NB4 (cell line): Measurements from ENCODE around the gene UNC5B.
A peak's percentile ranks its signal among the peaks of the same experiment; 100 is the strongest.

Experiments used
- DNase-seq: peaks from one replicate; pipeline ENCODE4 v3.0.0; 2010; ENCODE audit warnings: low read depth
- H3K4me3 ChIP-seq: one replicate; pipeline ENCODE4 v1.5.1; 2011; ENCODE audit warnings: mild to moderate bottlenecking, low read depth, low read length, moderate library complexity
- MYC ChIP-seq: IDR thresholded peaks from 2 replicates; pipeline ENCODE4 v1.6.1; 2011; ENCODE audit warnings: low read depth, low read length
- POLR2A ChIP-seq: IDR thresholded peaks from 2 replicates; pipeline ENCODE4 v1.6.1; 2011; ENCODE audit warnings: mild to moderate bottlenecking; ENCODE audit not compliant: insufficient read length; ENCODE audit errors: extremely low read depth
- TF ChIP-seq, protein P1 (sequence below): IDR thresholded peaks from one replicate; pipeline ENCODE4 v1.5.1; 2012; ENCODE audit warnings: low read depth, low read length
- TF ChIP-seq, protein P2 (sequence below): IDR thresholded peaks from 2 replicates; pipeline ENCODE4 v1.6.1; 2011; ENCODE audit warnings: low read depth, low read length

Gene UNC5B

DNA sequence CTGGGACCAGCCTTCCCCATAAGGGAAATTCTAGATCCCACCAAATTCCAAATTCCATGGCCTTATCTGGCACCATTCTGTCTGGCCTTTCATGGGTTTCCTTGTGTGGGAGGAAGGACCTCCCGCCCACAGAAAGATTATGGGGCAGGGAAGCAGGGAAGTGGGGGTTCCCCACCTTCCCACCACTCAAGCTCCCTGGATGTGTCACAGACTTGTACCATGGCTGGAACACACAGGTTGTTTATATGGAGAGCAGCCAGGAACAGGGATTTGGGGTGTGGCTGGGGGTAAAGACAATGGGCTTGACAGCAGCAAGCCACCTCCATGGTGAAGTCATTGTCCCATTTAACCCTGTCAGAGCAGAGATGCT, 18.3 kb downstream of the UNC5B start:
- DNase-seq, result no peak
- TF ChIP-seq MYC (no peak), POLR2A (no peak)
- TF ChIP-seq, protein P1, sequence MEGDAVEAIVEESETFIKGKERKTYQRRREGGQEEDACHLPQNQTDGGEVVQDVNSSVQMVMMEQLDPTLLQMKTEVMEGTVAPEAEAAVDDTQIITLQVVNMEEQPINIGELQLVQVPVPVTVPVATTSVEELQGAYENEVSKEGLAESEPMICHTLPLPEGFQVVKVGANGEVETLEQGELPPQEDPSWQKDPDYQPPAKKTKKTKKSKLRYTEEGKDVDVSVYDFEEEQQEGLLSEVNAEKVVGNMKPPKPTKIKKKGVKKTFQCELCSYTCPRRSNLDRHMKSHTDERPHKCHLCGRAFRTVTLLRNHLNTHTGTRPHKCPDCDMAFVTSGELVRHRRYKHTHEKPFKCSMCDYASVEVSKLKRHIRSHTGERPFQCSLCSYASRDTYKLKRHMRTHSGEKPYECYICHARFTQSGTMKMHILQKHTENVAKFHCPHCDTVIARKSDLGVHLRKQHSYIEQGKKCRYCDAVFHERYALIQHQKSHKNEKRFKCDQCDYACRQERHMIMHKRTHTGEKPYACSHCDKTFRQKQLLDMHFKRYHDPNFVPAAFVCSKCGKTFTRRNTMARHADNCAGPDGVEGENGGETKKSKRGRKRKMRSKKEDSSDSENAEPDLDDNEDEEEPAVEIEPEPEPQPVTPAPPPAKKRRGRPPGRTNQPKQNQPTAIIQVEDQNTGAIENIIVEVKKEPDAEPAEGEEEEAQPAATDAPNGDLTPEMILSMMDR, result no peak
- TF ChIP-seq, protein P2, sequence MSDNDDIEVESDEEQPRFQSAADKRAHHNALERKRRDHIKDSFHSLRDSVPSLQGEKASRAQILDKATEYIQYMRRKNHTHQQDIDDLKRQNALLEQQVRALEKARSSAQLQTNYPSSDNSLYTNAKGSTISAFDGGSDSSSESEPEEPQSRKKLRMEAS, result no peak
- no peak overlapping the region for H3K4me3 ChIP-seq

DNA sequence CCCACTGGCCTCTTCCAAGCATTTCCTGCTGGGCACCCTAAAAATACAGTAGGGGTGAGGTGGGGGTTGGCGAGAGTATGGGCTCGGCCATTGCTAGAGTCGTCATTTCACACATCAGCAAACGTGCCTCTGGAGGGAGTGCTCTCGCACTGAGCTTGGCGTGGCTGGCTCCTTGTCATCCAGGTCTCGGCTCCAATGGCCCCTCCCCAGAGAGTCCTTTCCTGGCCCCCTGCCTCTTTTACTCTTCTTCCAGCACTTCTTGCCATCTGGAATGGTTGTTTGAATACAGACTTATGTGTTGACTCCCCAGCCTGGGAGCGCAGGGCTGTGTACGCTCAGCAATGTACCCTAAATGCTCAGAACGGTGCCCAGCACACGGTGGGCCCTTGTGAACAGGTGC, 18.8 kb downstream of the UNC5B start:
- no peak overlapping the region for H3K4me3 ChIP-seq
- TF ChIP-seq, protein P1, result no peak
- TF ChIP-seq MYC (no peak), POLR2A (no peak)
- TF ChIP-seq, protein P2, result no peak
- no peak for DNase-seq

DNA sequence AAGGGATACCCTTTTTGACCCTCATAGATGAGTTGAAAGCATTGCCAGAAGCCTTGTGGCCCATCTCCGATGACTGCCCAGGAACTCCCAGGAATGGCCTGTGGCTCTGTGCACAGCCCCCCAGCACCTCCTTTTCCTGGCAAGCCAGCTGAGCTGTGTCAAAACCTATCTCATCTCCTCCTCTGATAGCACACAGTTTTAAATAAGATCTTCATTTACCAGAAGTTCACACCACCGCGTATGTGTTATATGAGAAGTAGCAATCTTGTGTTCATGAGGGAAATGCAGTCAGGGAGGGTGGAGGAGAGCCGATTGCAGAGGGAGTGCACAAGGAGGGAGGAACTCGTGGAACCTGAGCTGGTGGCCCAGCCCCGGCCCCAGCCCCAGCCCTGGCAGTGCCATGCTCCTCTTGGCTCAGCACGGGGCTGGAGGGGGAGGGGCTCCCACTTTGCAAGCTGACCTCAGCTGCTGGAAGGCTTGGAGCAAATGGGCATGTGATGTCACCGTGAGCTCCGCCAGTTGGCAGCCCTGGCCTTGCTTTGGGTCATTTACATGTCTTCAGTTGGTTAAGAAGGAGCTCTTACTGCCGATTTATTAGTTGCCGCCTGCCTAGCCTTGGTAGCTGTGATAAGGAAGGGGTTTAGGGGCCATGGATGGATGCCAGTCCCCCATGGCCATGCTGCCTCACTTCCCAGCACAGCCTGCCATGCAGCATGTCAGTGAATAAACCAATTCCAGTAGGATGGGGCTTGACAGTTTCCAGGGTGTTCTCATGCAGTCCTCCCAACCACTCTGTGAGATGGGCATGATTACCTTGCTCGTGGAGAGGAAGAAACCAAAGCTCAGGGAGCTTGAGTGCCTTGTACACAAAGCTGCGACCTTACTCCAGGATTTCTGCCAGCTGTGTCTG, 20.0 kb downstream of the UNC5B start:
- no peak for DNase-seq
- H3K4me3 ChIP-seq, result no peak overlapping the region

DNA sequence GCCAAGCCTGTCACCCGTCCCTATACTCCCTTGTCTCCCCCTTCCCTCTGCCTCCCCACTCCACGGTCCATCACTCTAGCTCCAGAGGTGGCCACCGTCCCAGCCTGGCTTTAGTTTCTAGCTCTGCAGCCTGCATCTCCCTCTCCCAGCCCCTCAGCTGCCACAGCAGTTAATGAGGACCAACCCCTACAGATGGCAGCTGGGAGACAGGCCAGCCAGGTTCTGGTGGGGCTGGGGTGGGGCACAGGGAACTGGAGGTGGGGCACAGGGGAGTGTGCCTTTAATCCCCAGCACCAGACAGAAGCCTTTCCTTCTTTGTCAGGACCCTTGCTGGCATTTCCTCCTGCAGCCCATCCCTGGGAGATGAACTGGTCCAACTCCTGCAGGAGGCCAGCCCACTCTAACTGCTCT, 21.1 kb downstream of the UNC5B start:
- DNase-seq, result no peak
- TF ChIP-seq, protein P1, result no peak
- TF ChIP-seq POLR2A, result no peak
- TF ChIP-seq MYC, result no peak
- TF ChIP-seq, protein P2, result no peak
- H3K4me3 ChIP-seq, result no peak overlapping the region

More for the DNA sequence above, 20.0 kb downstream of the UNC5B start:
- TF ChIP-seq MYC (no peak), POLR2A (no peak)
- TF ChIP-seq, protein P1, result no peak
- TF ChIP-seq, protein P2, result no peak

DNA sequence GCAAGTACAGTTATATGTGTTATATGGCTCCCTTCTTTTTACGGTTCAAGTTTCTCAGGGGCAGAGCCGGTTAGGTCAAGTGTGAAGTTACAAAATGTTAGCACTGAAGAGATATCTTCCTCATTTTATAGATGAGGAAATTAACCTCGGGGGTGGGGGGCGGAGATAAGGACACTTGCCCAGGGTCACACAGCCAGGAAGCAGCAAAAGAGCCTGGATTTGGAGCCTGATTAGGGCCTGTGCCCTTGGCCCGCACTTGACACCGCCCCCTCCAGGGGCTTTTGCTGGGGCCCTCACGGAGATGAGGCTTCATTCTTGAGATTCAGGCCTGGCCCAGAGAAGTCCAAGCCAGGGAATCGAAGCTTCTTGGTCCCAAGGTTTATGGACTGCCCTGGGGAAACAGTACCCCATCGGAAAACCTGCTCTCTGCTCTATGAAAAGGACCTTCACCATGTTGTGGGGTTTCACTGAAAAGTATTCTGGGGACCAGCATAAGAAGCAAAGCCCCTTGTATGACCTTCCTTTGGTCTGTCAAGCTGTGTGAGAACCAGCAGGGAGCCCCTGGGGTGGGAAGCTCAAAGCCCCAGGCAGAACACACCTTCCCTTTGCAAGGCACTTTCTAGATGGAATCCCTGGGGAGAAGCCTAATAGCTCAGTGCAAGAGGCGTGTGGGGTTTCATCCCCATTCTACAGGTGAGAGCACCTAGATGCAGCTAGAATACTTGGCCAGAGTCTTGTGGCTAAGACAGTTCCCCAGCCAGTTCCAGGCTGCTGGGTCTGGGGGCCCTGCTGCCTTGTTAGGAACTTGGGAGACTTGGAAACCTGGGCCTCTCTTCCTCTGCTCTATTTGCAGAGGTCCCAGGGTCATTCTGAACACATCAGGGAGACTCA, 21.9 kb downstream of the UNC5B start:
- TF ChIP-seq POLR2A (no peak), MYC (no peak)
- TF ChIP-seq, protein P2, result no peak
- TF ChIP-seq, protein P1, result no peak
- no peak overlapping the region for H3K4me3 ChIP-seq
- DNase-seq, result peak; percentile 74
